HG02798 (cell line): ENCODE results near the gene DOHH.
A peak's percentile ranks its signal among the peaks of the same experiment; 100 is the strongest.
"Not testable (repeated sequence)": the region's sequence is repeated elsewhere in the genome, so short reads cannot be mapped to it uniquely, and the experiment has no call there.

Experiments
- ATAC-seq: cut with Tn5 transposase; IDR thresholded peaks from one replicate; pipeline ENCODE4 v1.9.1; 2021; ENCODE audit warnings: mild to moderate bottlenecking; ENCODE audit not compliant: unreplicated experiment, poor library complexity

DOHH gene

GRCh38 chr19:3520166-3521103 lies 20.0 kb upstream of the DOHH start:
- ATAC-seq, result no peak

DNA sequence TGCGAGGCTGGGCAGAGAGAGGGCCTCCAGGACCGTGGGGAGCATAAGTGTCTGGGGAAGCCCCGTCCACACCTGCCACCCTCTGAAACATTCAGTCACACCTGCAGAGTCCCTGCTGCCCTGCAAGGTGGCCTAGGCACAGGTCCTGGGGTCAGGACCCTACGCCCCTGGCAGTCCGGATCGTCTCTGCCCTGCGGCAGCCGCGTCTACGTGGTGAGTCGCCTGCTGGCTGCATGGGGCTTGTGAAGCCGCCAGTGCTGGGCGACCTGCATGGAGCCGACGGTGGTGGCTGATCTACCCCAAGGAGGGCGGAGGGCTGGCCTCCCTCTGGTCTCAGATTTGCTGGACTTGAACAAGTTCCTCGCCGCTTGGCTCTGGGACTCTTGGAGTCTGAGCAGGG lies 18.7 kb upstream of the DOHH start:
- no peak for ATAC-seq

DNA sequence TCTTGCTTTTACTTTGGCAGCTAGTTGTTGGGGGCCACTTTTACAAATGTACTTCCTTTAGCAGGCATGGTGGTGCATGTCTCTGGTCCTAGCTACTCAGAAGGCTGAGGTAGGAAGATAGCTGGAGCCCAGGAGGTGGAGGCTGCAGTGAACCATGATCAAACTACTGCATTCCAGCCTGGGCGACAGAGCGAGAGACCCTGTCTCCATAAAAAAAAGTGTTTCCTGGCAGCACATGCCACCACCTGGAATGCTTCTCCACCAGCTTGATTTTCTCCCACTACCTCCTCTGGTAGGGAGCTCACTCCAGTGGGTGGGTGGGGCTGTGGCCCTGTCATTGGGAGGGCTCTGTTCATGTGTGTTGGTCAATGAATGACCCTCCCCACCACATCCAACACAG lies 18.2 kb upstream of the DOHH start:
- no peak for ATAC-seq

- no peak for ATAC-seq
Observed at GRCh38 chr19:3518255-3518654, 17.8 kb upstream of the DOHH start.

- ATAC-seq, result no peak
Observed at GRCh38 chr19:3517638-3518037, 17.2 kb upstream of the DOHH start.

GRCh38 chr19:3516675-3517207 lies 16.3 kb upstream of the DOHH start:
- ATAC-seq, result no peak

DNA sequence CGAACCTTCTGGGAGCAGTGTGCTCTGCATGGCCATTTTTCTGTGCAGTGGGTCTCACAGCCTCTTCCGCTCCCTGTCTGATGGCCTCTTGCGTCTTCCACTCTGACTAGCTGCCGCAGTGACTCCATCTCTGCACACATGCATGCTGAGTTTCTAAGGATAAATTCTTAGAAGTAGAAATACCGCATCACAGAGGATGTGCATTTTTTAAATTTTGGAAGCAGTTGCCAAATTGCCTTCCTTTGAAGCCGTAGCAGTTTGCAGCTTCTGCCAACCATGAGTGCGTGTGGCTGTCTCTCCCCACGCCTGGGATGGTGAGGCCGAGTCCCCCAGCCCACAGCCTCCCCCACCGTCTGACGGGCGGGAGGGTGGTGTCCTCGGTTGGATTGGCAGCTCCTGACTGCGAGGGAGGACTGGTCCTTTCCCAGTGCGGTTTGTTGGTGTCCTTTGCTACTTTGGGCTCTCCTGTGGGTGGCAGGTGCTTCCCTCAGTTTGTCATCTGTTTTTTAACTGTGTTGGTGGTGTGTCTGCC lies 15.5 kb upstream of the DOHH start:
- no peak for ATAC-seq

GRCh38 chr19:3514930-3515329 lies 14.5 kb upstream of the DOHH start:
- ATAC-seq, result no peak

DNA sequence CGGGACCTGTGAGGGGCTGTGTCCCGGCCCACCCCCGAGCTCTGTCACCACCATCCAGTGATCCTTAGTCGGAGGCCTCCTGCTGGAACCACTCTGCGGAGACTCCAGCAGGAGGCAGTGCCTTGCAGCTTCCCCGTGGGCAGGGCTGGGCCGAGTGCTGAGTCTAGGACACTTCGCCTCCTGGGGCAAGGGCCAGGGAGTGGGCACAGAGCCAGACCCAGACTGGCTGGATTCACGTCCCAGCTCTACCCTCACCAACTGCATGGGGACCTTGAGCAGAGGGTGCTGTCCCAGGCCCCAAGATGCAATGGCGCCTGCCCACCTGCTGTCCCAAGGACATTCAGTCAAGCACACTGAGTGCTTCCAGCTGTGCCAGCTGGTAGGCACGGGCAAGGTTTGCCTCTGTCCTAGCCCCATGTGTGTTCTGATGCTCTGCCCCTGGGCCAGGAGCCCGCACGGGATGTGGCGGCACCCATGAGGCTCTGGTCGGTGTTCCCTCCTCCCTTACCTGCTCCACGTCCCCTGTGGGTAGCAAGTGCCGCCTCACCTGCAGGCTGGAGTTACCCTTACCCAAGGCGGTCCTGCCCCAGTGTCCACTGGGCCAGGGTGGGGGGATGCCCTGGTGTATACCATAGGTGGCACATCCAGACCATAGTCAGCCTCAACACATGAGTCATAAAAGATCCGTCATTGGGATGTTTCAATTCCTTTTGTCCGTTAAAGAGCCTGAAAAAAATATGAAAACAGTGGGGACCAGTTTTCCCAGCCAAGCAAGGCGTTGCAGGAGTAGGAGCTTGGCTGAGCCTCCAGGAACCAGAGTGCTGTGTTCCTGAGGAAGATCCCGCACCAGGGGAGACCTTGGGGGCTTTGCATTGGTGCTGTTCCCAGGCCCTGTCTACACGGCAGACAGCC lies 13.0 kb upstream of the DOHH start:
- ATAC-seq, result no peak

DNA sequence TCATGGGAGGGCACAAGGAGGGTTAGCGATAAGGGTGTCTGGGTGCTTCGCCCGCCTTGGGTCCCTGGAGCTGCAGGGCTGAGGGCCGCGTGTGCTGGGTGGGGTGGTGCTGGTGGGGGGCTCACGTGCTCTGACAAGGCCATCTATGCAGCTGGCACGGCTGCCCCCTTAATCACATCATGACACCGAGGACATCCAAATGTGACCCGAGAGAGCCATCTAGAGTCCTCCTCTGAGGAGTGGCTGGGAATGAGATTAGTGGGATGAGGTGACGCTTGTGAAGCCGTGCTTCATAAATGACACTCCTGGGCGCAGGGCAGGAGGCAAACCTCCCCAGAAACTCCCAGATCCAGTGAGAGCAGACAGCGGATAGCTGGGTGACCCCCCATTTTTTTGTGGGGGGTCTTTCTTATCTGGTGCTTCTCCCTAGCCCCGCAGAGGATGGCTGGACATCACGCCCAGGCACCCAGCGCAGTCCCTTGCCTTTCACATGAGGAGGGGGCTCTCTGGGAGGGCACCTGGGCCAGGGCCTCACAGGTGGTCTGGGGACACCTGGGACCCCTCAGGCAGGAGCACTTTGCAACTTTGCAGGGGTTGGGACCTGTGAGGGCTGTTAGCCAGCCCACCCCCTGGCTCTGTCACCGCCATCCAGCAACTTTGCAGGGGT lies 12.2 kb upstream of the DOHH start:
- ATAC-seq, result no peak

DNA sequence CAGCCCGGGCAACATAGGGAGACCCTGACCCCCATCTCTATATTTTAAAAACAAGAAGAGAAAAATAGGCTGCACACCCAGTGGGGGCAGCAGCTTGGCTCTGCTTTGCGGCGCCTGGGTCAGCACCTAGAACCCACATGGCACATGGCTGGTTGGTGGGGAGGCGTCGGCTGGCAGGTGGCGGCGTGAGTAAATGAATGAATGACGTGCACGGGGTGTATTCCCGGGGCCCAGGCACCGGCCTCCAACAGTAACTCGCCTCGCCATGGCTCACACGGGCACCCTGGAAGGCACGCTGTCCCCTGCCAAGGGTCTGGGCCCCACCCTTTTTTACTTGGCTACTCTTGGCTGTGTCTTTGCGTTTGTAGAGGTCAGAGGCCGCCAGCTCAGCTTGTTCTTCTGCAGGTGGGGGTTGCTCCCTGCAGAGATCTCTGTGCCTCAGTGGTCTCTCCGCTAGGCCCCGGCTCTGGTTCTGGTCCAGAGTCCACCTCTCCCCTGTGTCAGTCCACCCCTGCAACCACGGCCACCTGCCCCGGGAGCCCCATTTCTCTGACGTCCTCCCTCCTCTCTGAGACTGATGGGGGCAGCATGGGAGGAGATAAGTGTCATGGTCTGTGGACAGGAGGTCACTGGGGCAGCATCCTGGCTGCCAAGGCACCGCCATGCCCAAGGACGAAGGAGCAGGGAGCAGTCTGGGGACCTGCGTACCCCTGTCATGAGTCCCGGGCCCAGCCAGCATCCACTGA lies 11.2 kb upstream of the DOHH start:
- no peak for ATAC-seq

DNA sequence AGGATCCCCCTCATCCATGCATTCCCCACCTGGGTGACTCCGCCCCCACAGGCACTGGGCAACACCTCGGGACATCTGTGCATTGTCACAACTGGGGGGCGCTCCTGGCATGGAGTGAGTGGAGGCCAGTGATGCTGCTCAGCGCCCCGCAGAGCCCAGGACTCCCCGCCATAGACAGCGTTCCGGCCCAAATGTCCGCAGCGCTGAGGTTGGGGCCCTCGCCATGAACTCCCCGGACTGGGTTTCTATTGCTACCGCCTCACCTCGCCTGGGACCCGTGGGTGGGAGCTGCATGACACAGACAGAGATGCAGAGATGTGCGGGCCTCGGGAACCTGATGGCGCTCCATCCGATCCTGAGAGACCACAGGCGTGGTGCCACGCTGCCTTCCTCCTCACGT lies 10.3 kb upstream of the DOHH start:
- no peak for ATAC-seq

DNA sequence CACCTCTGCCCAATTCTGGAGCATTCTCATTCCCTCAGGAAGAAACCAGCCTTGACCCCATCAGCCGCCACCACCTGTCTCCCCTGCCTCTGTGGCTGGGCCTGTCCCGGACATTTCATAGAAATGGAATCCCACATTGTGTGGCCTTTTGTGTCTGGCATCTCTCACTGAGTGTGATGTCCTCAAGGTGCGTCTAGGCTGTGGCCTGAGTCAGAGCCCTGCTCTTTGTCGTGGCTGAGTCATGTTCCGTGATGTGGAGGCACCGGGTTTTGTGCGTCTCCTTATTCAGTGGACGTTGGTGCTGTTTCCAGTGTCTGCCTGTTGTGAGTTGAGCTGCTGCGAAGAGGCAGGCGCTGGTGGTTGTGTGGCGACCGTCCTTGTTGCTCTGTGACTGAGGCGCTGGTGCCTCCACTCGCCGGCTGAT lies 9.1 kb upstream of the DOHH start:
- no peak for ATAC-seq

GRCh38 chr19:3508771-3509535 lies 8.5 kb upstream of the DOHH start:
- ATAC-seq, result no peak

DNA sequence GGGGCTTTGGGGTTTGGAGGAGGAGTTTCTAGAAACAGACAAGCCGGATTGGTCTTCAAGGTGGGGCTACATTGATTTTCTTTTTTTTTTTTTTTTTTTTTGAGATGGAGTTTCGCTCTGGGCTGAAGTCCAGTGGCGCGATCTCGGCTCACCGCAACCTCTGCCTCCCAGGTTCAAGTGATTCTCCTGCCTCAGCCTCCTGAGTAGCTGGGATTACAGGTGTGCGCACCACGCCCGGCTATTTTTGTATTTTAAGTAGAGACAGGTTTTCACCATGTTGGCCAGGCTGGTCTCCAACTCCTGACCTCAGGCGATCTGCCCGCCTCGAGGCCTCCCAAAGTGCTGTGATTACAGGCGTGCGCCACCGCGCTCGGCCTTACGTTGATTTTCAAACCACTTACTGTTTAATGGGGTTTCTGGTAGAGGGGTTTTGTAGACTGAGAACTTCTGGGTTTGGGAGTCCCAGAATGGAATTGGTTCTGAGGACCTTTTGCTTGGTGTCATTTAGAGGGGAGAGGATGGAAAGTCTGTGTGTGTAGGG lies 7.7 kb upstream of the DOHH start:
- not testable (repeated sequence) for ATAC-seq

- no peak for ATAC-seq
Observed at GRCh38 chr19:3507371-3508120, 7.1 kb upstream of the DOHH start.

DNA sequence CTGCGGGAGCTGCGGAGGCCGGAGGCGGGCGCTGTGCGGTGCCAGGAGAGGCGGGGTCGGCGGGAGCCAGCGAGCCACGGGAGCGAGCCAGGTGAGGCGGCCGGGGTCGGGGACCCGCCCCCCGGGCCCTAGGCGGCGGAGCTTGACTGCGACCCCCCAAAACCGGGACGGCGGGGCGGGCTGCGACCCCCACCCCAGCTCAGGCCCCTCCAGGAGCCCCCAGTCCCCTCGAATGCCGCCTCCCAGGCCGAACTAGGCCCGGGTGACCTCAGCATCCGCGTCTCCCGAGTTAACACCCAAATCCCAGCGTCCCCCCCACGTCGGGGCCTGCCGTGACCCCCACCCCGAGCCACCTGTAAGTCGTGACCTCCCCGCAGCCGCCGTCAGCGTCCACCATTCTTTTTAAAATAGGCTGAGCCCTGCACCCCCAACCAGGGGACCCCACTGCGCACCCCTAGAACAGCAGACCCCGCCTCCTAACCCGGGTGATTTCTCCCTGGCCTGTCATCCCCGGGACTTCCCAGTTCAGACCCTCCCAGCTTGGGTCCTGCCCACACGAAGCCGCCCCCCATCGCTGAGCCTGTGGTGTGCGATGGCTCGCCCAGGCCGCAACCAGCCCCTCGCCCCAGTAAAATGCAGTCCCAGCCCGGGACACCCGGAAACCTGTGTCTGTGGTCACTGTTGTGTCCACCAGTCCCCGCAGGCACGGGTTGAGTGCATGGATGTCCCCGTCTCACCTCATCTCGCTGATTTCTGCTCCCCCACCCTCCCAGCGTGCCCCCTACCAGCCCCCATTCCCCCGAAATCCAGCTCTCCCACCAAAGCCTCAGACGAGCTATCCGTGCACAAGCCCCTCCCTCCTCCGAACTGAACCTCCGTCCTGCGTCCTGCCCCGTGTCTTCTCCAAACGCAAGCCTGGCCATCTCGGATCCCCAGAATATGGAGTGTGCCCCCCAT lies 6.2 kb upstream of the DOHH start:
- ATAC-seq, result peak; percentile 4
